IgD-negative memory B cell (primary cell): ENCODE measurements around the gene SLIT3. TPM values are rescaled to one million over a fixed set of nuclear protein-coding genes. Genes with fewer than 3 reads are reported as not detected.

Experiments used
- H3K27ac Mint-ChIP-seq, 3 donors: one replicate each; pipeline ENCODE4 v1.8.0; 2020 to 2022; ENCODE audit warnings: mild to moderate bottlenecking in 3 of 3, mixed read lengths in 3 of 3, moderate library complexity in 1 of 3
- H3K27me3 Mint-ChIP-seq: one replicate; pipeline ENCODE4 v1.8.0; 2021; ENCODE audit warnings: mixed read lengths
- H3K36me3 Mint-ChIP-seq: one replicate; pipeline ENCODE4 v1.8.0; 2020; ENCODE audit warnings: mild to moderate bottlenecking, mixed read lengths
- H3K4me1 Mint-ChIP-seq, 3 donors: one replicate each; pipeline ENCODE4 v1.8.0; 2020 to 2022; ENCODE audit warnings: mixed read lengths in 3 of 3, mild to moderate bottlenecking in 1 of 3
- H3K4me3 Mint-ChIP-seq, 4 donors: one replicate each; pipeline ENCODE4 v1.8.0; 2020 to 2022; ENCODE audit warnings: mild to moderate bottlenecking in 4 of 4, mixed read lengths in 4 of 4, moderate library complexity in 3 of 4
- H3K9me3 Mint-ChIP-seq, 3 donors: one replicate each; pipeline ENCODE4 v1.8.0; 2020 to 2021; ENCODE audit warnings: mixed read lengths in 3 of 3, mild to moderate bottlenecking in 1 of 3
- polyA plus RNA-seq: library from polyadenylated mRNA; unstranded; fragments of 300-500 nt; fragmentation: Illumina TruSeq; gene quantifications from one replicate; pipeline ENCODE4 v1.2.3, GENCODE V29; 2021

SLIT3 gene
- polyA plus RNA-seq, 1 donor from 2014 or later, result not detected

DNA sequence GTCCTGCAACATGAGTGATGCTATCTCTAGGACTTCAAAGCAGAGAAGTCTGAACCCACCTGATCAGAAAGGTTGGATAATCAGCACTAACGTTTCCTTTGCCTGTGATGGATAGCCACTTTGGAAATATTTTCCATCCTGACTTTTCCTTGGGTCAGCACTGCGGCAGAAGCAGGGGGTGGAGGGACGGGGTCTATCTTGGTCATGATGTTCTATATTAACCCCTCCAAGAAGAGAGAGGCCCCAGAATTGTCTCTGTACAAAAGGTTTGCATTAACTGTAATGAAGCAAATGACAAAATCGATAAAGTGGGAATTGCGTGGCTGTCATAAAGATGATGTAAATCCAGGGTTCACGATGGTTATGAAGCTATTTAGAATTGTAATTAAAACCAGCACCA lies 441.9 kb downstream of the SLIT3 start:
- Mint-ChIP-seq H3K4me3 (no peak overlapping the region), H3K36me3 (no peaks in the 10 kb centered on the region), H3K27me3 (peaks cover 6% of the 10 kb centered on the region), H3K9me3 (peaks cover 0 to 1% (median 0%) of the 10 kb centered on the region in 3 donors), H3K4me1 (no peaks in the 10 kb centered on the region), H3K27ac (no peak overlapping the region)

DNA sequence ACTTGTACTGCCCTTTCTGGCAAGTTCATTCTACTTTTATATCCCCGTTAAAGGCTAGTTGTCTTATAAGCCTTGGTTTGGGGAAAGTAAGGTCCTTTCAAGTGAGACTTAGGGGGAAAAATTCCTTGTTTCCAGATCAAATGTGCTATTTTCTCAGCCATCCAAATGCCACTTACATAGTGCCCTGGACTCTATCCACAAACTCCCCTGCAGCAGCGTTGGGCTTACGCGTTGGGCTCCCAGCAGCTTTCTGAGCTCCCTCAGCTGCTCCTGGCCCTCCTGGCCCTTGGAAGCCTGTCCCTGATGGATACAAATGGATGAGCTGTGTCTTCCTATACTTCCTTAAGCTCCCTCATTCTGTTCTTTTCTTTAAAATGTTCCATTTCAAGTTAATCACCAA lies 442.6 kb downstream of the SLIT3 start:
- Mint-ChIP-seq H3K27ac (no peak overlapping the region), H3K36me3 (no peaks in the 10 kb centered on the region), H3K4me1 (no peaks in the 10 kb centered on the region), H3K9me3 (peaks cover 0 to 3% (median 0%) of the 10 kb centered on the region in 3 donors), H3K27me3 (peaks cover 8% of the 10 kb centered on the region), H3K4me3 (no peak overlapping the region)

DNA sequence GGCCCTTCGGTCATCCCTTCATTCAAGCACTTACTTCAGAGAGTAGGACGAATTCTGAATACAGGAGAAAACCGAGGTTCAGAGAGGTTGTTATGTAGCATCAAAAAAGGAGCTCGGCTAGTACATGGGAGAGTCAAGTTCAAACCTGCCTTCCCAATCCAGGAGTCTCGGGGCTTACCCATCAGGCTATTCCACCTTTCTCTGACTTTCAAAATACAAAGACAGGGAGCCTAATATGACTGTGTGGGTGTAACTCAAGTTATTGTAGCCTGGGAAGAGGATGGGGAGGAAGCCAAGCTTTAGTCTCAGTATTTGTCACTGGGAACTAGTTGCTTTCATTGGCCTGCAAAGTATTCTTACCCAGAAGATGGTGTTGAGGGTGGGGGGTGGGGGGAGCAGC lies 447.0 kb downstream of the SLIT3 start:
- peaks cover 9% of the 10 kb centered on the region for H3K27me3 Mint-ChIP-seq
- H3K36me3 Mint-ChIP-seq, result no peaks in the 10 kb centered on the region
- peaks cover 0 to 3% (median 0%) of the 10 kb centered on the region in 3 donors for H3K9me3 Mint-ChIP-seq
- H3K4me1 Mint-ChIP-seq, result peaks cover 0 to 4% (median 0%) of the 10 kb centered on the region in 3 donors
- H3K27ac Mint-ChIP-seq, result no peak overlapping the region
- H3K4me3 Mint-ChIP-seq, result no peak overlapping the region

DNA sequence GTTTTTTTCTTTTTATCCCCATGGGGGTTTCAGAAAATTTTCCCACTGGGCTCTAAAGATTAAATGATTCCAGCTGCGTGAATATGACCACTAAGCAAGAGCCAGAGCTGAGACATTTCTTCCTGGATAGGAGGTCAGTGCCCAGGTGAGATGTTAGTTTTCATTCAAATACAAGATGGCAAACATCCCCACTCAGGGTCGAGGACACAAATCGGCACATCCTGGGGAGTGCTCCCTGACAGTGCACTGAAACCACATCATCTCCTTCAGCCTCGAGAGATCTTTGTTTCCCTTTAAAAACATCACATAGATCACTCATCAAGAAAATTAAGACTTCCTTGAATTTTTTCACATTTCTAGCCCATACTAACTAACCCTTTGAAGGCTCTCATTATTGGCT lies 448.6 kb downstream of the SLIT3 start:
- Mint-ChIP-seq H3K4me1 (peaks cover 0 to 4% (median 0%) of the 10 kb centered on the region in 3 donors), H3K36me3 (no peaks in the 10 kb centered on the region), H3K9me3 (peaks cover 0 to 1% (median 0%) of the 10 kb centered on the region in 3 donors), H3K4me3 (no peak overlapping the region), H3K27ac (no peak overlapping the region), H3K27me3 (peaks cover 13% of the 10 kb centered on the region)

DNA sequence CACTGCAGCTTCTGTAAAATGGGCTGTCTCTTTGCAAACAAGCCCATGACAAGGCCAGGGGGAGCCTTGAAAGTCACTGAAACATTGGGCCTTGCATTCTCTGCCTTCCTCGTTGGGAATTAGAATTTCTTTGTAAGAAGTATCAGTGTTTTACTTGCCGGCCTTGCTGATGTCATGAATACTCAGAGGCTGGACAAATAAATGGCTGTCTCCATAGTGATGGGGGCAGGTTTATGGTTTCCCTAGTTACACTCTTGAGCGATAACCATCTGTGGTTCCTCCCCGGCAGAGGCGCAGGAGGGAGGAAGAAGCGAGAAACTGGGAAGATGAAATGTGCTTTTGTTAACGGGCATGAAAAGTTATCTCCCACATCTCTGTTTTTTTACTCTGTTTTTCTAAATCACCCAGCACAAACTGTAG lies 449.0 kb downstream of the SLIT3 start:
- H3K9me3 Mint-ChIP-seq, result peaks cover 0 to 1% (median 0%) of the 10 kb centered on the region in 3 donors
- H3K4me3 Mint-ChIP-seq, result no peak overlapping the region
- peak overlapping the region in 1 of 3 donors; percentile 31 for H3K27ac Mint-ChIP-seq
- H3K27me3 Mint-ChIP-seq, result peaks cover 15% of the 10 kb centered on the region
- H3K36me3 Mint-ChIP-seq, result no peaks in the 10 kb centered on the region
- H3K4me1 Mint-ChIP-seq, result peaks cover 0 to 4% (median 0%) of the 10 kb centered on the region in 3 donors

DNA sequence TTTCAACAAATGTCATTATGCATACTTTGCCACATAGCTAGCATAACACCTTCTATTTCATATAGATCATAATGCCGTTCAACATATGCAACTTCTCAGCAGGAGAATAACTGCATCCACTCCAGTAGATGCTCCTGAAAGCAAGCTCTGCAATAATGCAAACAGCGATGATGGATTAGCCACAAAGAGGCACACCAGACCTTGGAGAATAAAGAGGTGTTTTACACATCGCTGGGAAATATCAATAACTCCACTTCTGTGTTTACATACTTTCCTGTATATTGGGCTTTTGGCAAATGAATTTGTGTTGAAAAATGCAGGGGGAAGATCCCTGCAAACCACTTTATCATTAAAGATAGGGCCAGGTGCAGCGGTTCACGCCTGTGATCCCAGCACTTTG lies 450.3 kb downstream of the SLIT3 start:
- no peak overlapping the region for H3K27ac Mint-ChIP-seq
- no peak overlapping the region for H3K4me3 Mint-ChIP-seq
- H3K4me1 Mint-ChIP-seq, result peaks cover 0 to 4% (median 0%) of the 10 kb centered on the region in 3 donors
- H3K27me3 Mint-ChIP-seq, result peaks cover 18% of the 10 kb centered on the region
- no peaks in the 10 kb centered on the region for H3K36me3 Mint-ChIP-seq
- peaks cover 0 to 1% (median 0%) of the 10 kb centered on the region in 3 donors for H3K9me3 Mint-ChIP-seq

DNA sequence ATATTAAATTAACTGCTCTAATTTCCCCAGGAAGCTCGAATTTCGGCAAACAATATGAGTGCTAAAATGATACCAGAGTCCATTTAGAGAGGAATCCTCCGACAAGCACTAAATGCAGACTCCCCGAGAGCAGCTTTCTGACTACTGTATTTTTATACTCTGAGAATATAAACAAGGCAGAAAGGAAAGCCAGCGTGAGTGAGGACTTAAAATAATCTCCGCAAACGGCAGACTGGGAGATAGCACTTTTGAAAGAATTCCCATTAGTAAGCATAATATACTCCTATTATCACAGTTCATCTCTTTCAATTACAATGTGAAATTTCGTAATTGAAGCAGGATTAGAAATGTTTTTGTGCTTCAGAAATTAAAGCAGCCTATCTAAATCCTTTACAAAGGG lies 452.4 kb downstream of the SLIT3 start:
- Mint-ChIP-seq H3K27me3 (peaks cover 19% of the 10 kb centered on the region), H3K9me3 (peaks cover 0 to under 1% (median 0%) of the 10 kb centered on the region in 3 donors), H3K4me3 (no peak overlapping the region), H3K4me1 (peaks cover 0 to 4% (median 0%) of the 10 kb centered on the region in 3 donors), H3K27ac (no peak overlapping the region), H3K36me3 (no peaks in the 10 kb centered on the region)

DNA sequence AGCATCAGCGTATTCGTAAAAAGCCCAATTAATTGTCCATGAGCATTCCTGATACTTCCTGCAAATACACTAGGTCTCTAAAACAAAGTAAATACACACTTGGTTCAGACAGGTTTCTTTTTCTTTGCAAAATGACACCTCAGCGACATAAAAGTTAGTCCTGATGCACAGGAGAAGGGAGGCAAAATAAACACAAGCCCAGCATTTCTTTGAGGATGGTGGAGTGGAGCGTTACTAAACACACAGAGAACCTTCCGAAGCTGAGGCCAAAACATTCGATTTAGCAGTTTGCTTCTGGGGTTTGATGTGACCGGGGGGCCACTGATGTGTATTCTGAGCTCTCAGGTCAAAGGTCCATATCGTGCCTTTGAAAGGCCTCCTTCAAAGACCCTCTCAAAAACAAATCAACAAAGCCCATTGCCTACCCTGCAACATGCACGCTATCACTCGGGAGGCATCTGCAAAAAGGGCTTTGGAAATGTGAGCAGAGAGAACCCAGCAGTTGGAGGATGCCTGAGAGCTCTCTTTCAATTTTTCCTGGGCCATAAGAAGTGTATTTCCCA lies 453.3 kb downstream of the SLIT3 start:
- H3K4me1 Mint-ChIP-seq, result peaks cover 0 to 4% (median 0%) of the 10 kb centered on the region in 3 donors
- H3K9me3 Mint-ChIP-seq, result no peaks in the 10 kb centered on the region
- H3K27ac Mint-ChIP-seq, result no peak overlapping the region
- peaks cover 27% of the 10 kb centered on the region for H3K27me3 Mint-ChIP-seq
- H3K4me3 Mint-ChIP-seq, result no peak overlapping the region
- H3K36me3 Mint-ChIP-seq, result no peaks in the 10 kb centered on the region

DNA sequence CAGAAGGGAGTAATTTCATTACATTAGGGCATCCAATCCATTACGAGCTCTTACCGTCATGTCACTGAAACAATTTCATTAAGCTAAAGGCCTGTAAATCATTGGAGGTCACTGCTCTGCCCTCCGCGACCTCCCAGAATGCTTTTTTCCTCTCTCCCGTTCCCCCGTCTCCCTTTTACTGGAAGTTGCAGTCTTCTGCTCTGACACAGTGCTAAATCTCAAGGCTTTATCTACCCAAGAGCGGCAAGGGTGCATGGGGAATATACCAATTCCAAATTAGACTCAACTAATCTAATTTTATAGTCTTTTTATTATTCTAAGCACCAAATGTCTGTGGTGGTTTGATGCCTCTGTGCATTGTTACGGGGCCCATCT lies 456.0 kb downstream of the SLIT3 start:
- Mint-ChIP-seq H3K4me3 (no peak overlapping the region), H3K9me3 (peaks cover 0 to 3% (median 0%) of the 10 kb centered on the region in 3 donors), H3K27me3 (peaks cover 24% of the 10 kb centered on the region), H3K36me3 (no peaks in the 10 kb centered on the region), H3K27ac (no peak overlapping the region), H3K4me1 (no peaks in the 10 kb centered on the region)

DNA sequence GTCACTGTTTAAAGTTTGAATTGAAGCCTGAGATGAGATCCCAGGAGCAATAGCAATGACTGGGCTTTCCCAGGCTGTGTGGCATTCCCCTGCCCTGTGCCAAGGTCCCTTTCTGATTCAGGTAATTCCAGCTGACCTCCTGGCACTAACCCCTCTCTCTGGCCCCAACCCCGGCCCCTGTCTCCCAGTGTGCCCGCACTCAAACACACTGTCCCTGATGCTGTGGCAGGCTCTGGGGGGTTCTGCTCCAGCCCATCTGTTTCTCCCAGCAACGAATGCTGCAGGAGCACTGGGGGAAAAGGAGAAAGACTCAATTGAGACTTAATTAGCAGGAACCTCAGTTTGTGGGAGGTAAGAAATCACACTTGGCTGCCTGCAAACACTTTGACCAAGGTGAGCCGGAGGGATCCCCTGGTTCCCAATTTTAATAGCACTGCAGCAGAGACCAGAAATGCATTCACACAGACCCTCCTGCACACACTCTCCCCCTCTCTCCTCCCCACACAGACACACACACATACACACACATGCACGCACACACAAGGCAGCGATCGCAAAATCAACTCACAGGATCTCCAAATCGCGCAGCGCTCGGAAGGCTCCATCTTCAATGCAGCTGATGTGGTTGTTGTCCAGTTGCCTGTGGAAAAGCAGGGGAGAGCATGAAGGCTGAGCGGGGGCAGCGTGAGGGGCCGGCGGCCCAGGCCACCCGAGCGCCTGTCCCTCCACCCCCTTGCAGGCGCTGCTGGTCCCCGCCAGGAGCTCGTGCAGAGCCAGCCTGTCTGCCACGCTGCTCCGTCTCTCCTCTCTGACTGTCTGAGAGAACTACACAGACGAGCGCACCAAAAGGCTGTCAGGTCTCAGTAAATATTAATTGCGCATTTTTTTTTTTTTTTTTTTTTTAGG lies 456.7 kb downstream of the SLIT3 start:
- Mint-ChIP-seq H3K9me3 (peaks cover 0 to 3% (median 0%) of the 10 kb centered on the region in 3 donors), H3K27me3 (peaks cover 24% of the 10 kb centered on the region), H3K36me3 (no peaks in the 10 kb centered on the region), H3K4me3 (no peak overlapping the region), H3K27ac (no peak overlapping the region), H3K4me1 (no peaks in the 10 kb centered on the region)

DNA sequence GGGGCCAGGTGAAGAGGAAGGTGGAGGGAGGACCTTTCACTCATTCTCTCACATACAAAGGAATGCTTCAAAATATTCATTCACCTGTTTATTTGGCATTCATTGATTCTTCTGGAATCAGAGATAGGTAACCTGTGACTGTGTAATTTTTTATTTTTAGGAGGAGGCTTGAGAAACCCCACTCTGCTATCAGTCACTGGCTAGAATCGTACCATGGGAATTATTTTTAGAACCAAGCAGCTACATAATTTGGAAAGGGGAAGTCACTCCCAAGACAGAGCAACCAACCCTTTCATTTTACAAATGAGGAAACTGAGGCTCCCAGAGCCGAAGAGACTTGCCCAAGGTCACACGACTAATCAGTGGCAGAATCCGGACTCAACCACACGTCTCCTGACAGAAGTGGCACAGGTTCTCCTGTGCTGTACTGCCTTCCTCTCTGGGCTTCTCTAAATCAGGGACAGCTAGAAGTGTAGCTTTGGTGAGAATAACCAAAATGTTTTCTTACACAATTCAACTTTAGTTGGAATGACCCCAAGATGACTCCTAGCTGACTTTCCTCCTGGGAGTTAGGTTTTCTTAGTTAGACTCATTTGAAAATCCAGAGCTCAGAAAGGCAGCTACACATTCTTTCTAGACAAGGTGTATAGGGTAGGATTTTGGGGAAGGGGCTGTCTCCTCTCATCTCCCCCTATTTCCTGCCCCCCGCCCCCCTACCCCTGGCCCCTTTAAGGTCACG lies 457.5 kb downstream of the SLIT3 start:
- H3K36me3 Mint-ChIP-seq, result no peaks in the 10 kb centered on the region
- no peaks in the 10 kb centered on the region for H3K4me1 Mint-ChIP-seq
- H3K27me3 Mint-ChIP-seq, result peaks cover 24% of the 10 kb centered on the region

DNA sequence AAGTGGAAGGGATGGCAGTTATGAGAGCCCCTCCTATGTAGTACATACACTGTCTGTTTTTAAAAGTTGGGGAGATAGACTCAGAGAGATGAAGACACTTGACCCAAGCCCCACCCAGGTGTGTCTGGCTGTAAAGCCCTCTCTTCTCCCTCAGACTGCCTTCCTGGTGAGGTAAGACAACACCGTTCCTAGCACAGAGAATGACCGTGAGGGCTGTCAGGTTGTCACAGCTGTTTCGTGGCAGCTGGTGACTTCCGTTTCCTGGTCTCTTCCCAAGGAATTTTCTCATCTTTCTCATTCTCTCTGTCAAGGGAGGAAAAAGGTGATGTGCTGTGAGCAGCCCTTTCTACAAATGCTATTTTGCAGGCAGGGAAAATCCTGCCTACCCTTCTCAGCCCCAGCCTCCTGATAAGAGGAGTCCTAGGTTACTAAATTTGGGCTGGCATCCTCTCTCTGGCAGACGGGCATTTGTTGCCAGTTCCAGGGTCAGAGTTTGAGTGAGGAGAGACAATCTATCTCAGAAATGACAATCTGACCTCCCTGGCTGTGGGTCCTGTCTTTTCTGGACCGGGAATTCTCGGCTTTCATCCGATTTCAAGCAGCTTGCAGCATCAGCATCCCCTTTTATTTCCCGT lies 458.3 kb downstream of the SLIT3 start:
- no peaks in the 10 kb centered on the region for H3K4me1 Mint-ChIP-seq
- peak overlapping the region in 1 of 3 donors; percentile 49 for H3K27ac Mint-ChIP-seq
- no peaks in the 10 kb centered on the region for H3K36me3 Mint-ChIP-seq
- peaks cover 22% of the 10 kb centered on the region for H3K27me3 Mint-ChIP-seq
- no peak overlapping the region for H3K4me3 Mint-ChIP-seq
- H3K9me3 Mint-ChIP-seq, result peaks cover 0 to 3% (median 0%) of the 10 kb centered on the region in 3 donors

More for the DNA sequence above, 457.5 kb downstream of the SLIT3 start:
- Mint-ChIP-seq H3K4me3 (no peak overlapping the region), H3K9me3 (peaks cover 0 to 3% (median 0%) of the 10 kb centered on the region in 3 donors), H3K27ac (no peak overlapping the region)

DNA sequence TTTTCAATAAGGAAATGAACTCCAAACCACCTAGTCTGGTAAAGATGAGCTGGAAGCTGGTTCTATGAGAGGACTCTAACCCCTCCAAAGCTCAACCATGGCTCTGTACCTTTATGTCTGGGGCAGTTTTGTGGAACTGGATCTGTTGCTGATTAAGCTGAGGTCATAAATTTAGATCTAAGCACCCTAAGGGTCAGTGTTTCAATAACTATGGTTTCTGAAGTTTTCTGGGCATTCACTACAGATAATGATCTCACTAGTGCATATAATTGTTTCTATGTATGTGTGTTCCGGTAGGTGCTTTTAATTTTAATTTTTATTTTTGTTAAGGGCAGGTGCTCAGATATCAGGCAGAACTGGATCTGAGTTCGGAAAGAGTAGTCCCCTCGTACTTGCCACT lies 463.1 kb downstream of the SLIT3 start:
- no peaks in the 10 kb centered on the region for H3K4me1 Mint-ChIP-seq
- H3K36me3 Mint-ChIP-seq, result no peaks in the 10 kb centered on the region
- H3K9me3 Mint-ChIP-seq, result peaks cover 0 to 3% (median 0%) of the 10 kb centered on the region in 3 donors
- H3K27ac Mint-ChIP-seq, result no peak overlapping the region
- peaks cover 11% of the 10 kb centered on the region for H3K27me3 Mint-ChIP-seq
- no peak overlapping the region for H3K4me3 Mint-ChIP-seq

DNA sequence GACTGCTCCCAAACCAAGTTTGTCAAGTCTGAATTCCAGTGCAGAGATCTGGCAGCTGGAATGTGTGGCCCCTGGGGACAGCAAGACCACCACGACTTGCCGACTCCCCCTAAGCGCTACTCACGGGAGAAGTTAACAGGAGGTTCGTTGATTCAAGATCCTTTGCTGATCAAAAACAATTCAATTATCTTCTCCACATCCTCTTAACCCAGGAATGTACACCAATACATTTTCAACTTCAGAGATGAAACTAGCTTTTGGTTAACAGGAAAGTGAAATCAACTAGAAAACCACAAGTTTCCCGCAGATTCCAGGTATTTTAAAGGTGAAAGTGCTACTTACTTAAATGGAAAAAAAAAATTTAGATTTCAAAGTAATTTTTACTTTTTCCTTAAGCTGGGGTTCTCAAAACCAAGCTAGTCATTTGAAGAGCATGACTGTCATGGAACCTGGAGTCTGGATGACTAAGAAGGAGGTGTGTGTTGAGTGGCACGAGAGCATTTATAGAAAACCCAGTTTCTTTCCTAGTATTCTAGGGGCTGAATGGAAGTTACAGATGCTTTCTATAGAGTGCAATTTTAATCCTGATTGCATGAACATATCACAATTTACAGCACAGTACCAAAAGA lies 464.2 kb downstream of the SLIT3 start:
- H3K36me3 Mint-ChIP-seq, result no peaks in the 10 kb centered on the region
- peaks cover 6% of the 10 kb centered on the region for H3K27me3 Mint-ChIP-seq
- H3K4me3 Mint-ChIP-seq, result no peak overlapping the region
- no peaks in the 10 kb centered on the region for H3K4me1 Mint-ChIP-seq
- H3K27ac Mint-ChIP-seq, result no peak overlapping the region
- peaks cover 0 to 2% (median 0%) of the 10 kb centered on the region in 3 donors for H3K9me3 Mint-ChIP-seq
